GM23338 (cell line): ENCODE data around the gene THBS3. TPM values are rescaled to one million over a fixed set of nuclear protein-coding genes. Genes with fewer than 3 reads are reported as not detected.

Experiments used
- ATAC-seq: fragments of 200-7000 bp; cut with Tn5 transposase; 3 replicates; pipeline ENCODE4 v1.9.1; 2020
- DNase-seq: peaks from one replicate; pipeline ENCODE4 v3.0.0-alpha.2; 2015; ENCODE audit warnings: low spot score
- H2AFZ ChIP-seq: fragments of 200-600 bp; sonication (generic); 2 replicates; pipeline ENCODE4 v1.8.0; 2016; ENCODE audit warnings: antibody characterized with exemption, mild to moderate bottlenecking, moderate library complexity
- H3F3A ChIP-seq: fragments of 200-600 bp; sonication (generic); replicated peaks from 2 replicates; pipeline ENCODE4 v1.8.0; 2017; ENCODE audit warnings: antibody characterized with exemption, mixed run types, low read depth
- H3K27ac ChIP-seq: fragments of 200-600 bp; sonication (generic); 2 replicates; pipeline ENCODE4 v1.6.1; 2016; ENCODE audit warnings: low read depth
- H3K27me3 ChIP-seq: fragments of 200-600 bp; sonication (generic); 2 replicates; pipeline ENCODE4 v1.8.0; 2016; ENCODE audit warnings: mild to moderate bottlenecking, mixed run types, moderate library complexity; ENCODE audit not compliant: insufficient read depth
- H3K36me3 ChIP-seq: fragments of 200-600 bp; sonication (generic); 2 replicates; pipeline ENCODE4 v1.8.0; 2016; ENCODE audit warnings: mild to moderate bottlenecking; ENCODE audit not compliant: insufficient read depth
- H3K4me1 ChIP-seq: fragments of 200-600 bp; sonication (generic); 2 replicates; pipeline ENCODE4 v1.8.0; 2016; ENCODE audit warnings: mild to moderate bottlenecking, moderate library complexity; ENCODE audit not compliant: insufficient read depth
- H3K4me2 ChIP-seq: fragments of 200-600 bp; sonication (generic); 2 replicates; pipeline ENCODE4 v1.7.1; 2017; ENCODE audit warnings: mixed run types
- H3K4me3 ChIP-seq: fragments of 200-600 bp; sonication (generic); 2 replicates; pipeline ENCODE4 v1.6.1; 2016; ENCODE audit warnings: mixed run types
- H3K79me2 ChIP-seq: fragments of 200-600 bp; sonication (generic); replicated peaks from 2 replicates; pipeline ENCODE4 v1.8.0; 2017; ENCODE audit warnings: mild to moderate bottlenecking; ENCODE audit not compliant: insufficient read depth
- H3K9me2 ChIP-seq: fragments of 200-600 bp; sonication (generic); 2 replicates; pipeline ENCODE4 v1.8.0; 2017; ENCODE audit not compliant: insufficient read depth
- H4K20me1 ChIP-seq: fragments of 200-600 bp; sonication (generic); replicated peaks from 2 replicates; pipeline ENCODE4 v1.8.0; 2017; ENCODE audit warnings: mild to moderate bottlenecking; ENCODE audit not compliant: insufficient read depth
- H3K27ac Mint-ChIP-seq: 2 replicates; pipeline ENCODE4 v1.8.0; 2020; ENCODE audit warnings: inconsistent platforms, mild to moderate bottlenecking, moderate library complexity, mixed read lengths
- H3K27me3 Mint-ChIP-seq: 3 replicates; pipeline ENCODE4 v1.8.0; 2022; ENCODE audit warnings: low read depth, mild to moderate bottlenecking, moderate library complexity, mixed read lengths, inconsistent platforms; ENCODE audit not compliant: insufficient read depth, poor library complexity
- H3K36me3 Mint-ChIP-seq: 3 replicates; pipeline ENCODE4 v1.8.0; 2021; ENCODE audit warnings: low read depth, mild to moderate bottlenecking, inconsistent platforms, moderate library complexity, mixed read lengths
- H3K4me1 Mint-ChIP-seq: 3 replicates; pipeline ENCODE4 v1.8.0; 2020; ENCODE audit warnings: mild to moderate bottlenecking, inconsistent platforms, mixed read lengths
- H3K4me3 Mint-ChIP-seq: 3 replicates; pipeline ENCODE4 v1.8.0; 2021; ENCODE audit warnings: moderate library complexity, mild to moderate bottlenecking, inconsistent platforms, mixed read lengths
- H3K9me3 Mint-ChIP-seq: 3 replicates; pipeline ENCODE4 v1.8.0; 2020; ENCODE audit warnings: moderate library complexity, mild to moderate bottlenecking, inconsistent platforms, mixed read lengths
- CREB1 ChIP-seq: fragments of 250-450 bp; sonication (Bioruptor Pico); IDR thresholded peaks from 2 replicates; pipeline ENCODE4 v1.5.0; 2020; ENCODE audit warnings: low read depth, mild to moderate bottlenecking, moderate library complexity
- ETS1 ChIP-seq: IDR thresholded peaks from 2 replicates; pipeline ENCODE4 v1.6.1; 2016; ENCODE audit warnings: antibody characterized with exemption
- EZH2phosphoT487 ChIP-seq: fragments of 200-600 bp; sonication (generic); IDR thresholded peaks from one replicate; pipeline ENCODE4 v1.8.1; 2018; ENCODE audit warnings: antibody characterized with exemption; ENCODE audit not compliant: unreplicated experiment
- NANOG ChIP-seq: IDR thresholded peaks from 2 replicates; pipeline ENCODE4 v1.6.1; 2016; ENCODE audit warnings: antibody characterized with exemption, borderline replicate concordance
- ZNF114 ChIP-seq: fragments of 250-450 bp; sonication (Bioruptor Pico); IDR thresholded peaks from 2 replicates; pipeline ENCODE4 v1.5.0; 2020; ENCODE audit warnings: mild to moderate bottlenecking, moderate library complexity
- ZNF462 ChIP-seq: fragments of 250-450 bp; sonication (Bioruptor Pico); IDR thresholded peaks from 2 replicates; pipeline ENCODE4 v1.5.0; 2020; ENCODE audit warnings: mild to moderate bottlenecking, moderate library complexity
- long read RNA-seq: library from polyadenylated mRNA; unstranded; transcript quantifications from one replicate; pipeline ENCODE4 v2.0.0, GENCODE V29; 2020; ENCODE audit not compliant: unreplicated experiment
- polyA plus RNA-seq: library from polyadenylated mRNA; unstranded; fragments of >200 nt; fragmentation: Nextera tagmentation; extraction: Ambion mirVana; gene quantifications from 2 replicates; pipeline ENCODE4 v1.2.1, GENCODE V29; 2016
- total RNA-seq: library from RNA; depleted of rRNA; stranded (reverse); fragments of >200 nt; shearing (Covaris generic); gene quantifications from 2 replicates; pipeline ENCODE4 v1.2.3, GENCODE V29; 2014; rRNA removed

THBS3 gene
- 1.2 and 6.3 TPM in 2 replicates for total RNA-seq
- polyA plus RNA-seq: 4.3 and 5.0 TPM in 2 replicates
- long read RNA-seq, partial matches to known transcripts: 0 of 1 reads
- long read RNA-seq, other reads (novel, unspliced or antisense): 0 of 1 reads

DNA sequence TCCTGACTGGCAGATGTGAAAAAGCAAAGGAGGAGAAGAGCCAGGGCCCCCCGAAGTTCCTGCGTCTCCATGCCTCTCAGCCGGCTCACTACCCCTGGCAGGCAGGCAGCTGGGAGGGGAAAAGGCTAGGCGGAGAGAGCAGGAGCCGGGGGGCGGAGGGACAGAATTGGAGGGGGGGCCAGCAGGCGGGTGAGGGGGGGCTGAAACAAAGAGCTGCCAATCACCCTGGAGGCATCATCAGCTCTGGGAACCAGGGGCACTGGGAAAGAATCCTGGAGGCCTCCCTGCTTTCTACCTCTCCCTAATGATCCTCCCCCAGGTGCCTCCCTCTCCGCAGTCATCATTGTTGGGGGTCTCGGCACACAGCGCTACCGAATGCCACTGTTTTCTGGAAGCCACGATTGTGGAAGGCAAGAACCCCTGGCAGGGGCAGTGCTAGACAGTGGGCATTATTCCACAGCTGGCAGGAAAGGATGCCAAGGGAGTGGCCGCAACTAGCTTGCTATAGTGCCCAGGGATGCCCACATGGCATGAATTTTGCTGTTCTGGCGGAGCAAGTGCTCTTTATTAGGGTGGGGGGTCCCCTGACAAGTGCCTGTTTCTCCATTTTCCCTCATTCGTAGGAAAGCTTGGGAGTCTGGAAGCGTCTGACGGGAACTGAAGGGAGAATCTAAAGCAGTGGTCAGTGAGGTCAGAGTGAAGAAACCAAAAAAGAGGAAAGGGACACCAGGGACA, at the start of gene THBS3:
TSS of gene THBS3 (minus strand) at position 92 of the 735 bp plus-strand sequence. CDS start at position 71, 21 bp downstream.
- H2AFZ ChIP-seq: peak within 1 kb of the TSS; percentile 97

More for the DNA sequence above, at the start of gene THBS3:
- Mint-ChIP-seq H3K4me1 (peaks cover 30% of the 10 kb centered on the region), H3K9me3 (no peaks in the 10 kb centered on the region; the same call in 1 of the 3 replicates), H3K36me3 (peaks cover 21% of the 10 kb centered on the region), H3K4me3 (peak within 1 kb of the TSS; percentile 88), H3K27me3 (peaks cover 49% of the 10 kb centered on the region), H3K27ac (peak within 1 kb of the TSS; percentile 93)
- no peaks in the 10 kb centered on the region for H3K9me2 ChIP-seq
- peak within 1 kb of the TSS; percentile 99 for H3K4me2 ChIP-seq
- TF ChIP-seq EZH2phosphoT487 (no peak), ZNF462 (CRISPR knock-in tag) (no peak), NANOG (no peak), ZNF114 (CRISPR knock-in tag) (no peak), ETS1 (no peak), CREB1 (CRISPR knock-in tag) (no peak)
- 0 out of 2 replicates have a peak, but pooled peaks cover 7% of the 10 kb centered on the region for H3K79me2 ChIP-seq
- peak within 1 kb of the TSS; percentile 90 for H3K27ac ChIP-seq
- peaks cover 21% of the 10 kb centered on the region for H3K4me1 ChIP-seq
- no peaks in the 10 kb centered on the region for H3K36me3 ChIP-seq
- peak within 1 kb of the TSS; percentile 99 for H3K4me3 ChIP-seq
- peak; percentile 10 for ATAC-seq
- H3K27me3 ChIP-seq: peaks cover 6% of the 10 kb centered on the region; the same call in 1 of the 2 replicates
- no peaks in the 10 kb centered on the region; the same call in 1 of the 2 replicates for H4K20me1 ChIP-seq
- DNase-seq: peak; percentile 61
- H3F3A ChIP-seq: peaks cover 32% of the 10 kb centered on the region
